Measurements from ENCODE around the gene EPHB1.

GRCh38 chr3:135106445-135106844 lies 311.4 kb downstream of the EPHB1 start:
- TF ChIP-seq POLR2AphosphoS5 (IDR thresholded peaks at IDR 0.05; ENCODE audit: borderline replicate concordance, low read depth, low read length) = no peak
- no peak for TF ChIP-seq EZH2 (IDR thresholded peaks at IDR 0.05)
- no peak for TF ChIP-seq FOXP2 (optimal IDR thresholded peaks at IDR 0.05; ENCODE audit: control extremely low read depth, extremely low read length, insufficient read depth)
